NCI-H2227 (cell line): ENCODE results near the gene PSME3IP1.
"Not testable (repeated sequence)": the region's sequence is repeated elsewhere in the genome, so short reads cannot be mapped to it uniquely, and the experiment has no call there.

Source experiments
- DNase-seq: peaks from one replicate; lab custom pipeline; 2025; ENCODE audit not compliant: unreplicated experiment; lab: John Stamatoyannopoulos, UW

The PSME3IP1 gene

DNA sequence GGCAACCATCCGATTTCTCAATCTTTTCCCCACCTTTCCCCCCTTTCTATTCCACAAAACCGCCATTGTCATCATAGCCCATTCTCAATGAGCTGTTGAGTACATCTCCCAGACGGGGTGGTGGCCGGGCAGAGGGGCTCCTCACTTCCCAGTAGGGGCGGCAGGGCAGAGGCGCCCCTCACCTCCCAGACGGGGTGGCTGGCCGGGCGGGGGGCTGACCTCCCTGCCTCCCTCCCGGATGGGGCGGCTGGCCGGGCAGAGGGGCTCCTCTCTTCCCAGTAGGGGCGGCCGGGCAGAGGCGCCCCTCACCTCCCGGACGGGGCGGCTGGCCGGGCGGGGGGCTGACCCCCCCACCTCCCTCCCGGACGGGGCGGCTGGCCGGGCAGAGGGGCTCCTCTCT lies 14.5 kb upstream of the PSME3IP1 start:
- DNase-seq, result not testable (repeated sequence)

- DNase-seq, result no peak
These were observed 10.9 kb upstream of the PSME3IP1 start for GRCh38 chr16:57196753-57197152.

DNA sequence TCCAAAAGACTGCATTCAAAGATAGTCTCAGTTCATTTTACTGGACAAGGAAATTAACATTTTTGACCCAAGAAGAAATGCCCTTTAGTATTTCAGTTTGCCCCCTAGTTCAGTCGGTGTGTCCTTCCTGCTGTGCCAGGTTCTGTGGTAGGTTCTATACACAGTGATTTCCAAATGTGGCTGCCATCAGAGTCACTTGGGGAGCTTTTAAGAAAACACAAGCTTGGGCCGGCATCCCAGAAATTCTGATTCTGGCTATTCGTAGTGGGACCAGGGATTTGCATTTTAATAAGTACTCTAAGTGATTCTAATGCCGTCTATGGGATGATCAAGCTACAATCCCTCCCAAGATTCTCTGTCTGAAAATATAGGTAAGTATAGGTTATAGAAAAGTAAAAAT lies 10.4 kb upstream of the PSME3IP1 start:
- DNase-seq, result no peak

DNA sequence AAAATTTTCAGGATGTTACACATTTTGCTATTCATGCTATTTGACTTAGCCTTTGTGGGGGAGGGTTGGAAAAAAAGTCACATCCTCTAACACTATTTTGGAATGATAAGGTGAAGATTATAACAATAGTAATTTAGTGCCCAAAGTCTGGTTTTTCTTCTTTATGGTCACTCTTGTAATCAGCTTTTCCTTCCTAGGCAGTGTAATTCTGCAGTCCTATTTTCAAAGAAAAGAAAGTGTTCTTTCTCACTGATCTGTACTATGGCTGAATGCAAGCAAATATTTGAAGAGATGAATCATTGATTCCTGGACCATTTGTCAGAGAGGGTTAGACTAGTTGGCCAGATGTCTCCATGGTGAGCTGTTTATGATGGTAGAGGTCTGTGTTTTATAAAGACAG lies 8.7 kb upstream of the PSME3IP1 start:
- no peak for DNase-seq

GRCh38 chr16:57192720-57193486 lies 7.1 kb upstream of the PSME3IP1 start:
- DNase-seq, result no peak

- no peak for DNase-seq
These were observed 6.3 kb upstream of the PSME3IP1 start for GRCh38 chr16:57192146-57192545.

DNA sequence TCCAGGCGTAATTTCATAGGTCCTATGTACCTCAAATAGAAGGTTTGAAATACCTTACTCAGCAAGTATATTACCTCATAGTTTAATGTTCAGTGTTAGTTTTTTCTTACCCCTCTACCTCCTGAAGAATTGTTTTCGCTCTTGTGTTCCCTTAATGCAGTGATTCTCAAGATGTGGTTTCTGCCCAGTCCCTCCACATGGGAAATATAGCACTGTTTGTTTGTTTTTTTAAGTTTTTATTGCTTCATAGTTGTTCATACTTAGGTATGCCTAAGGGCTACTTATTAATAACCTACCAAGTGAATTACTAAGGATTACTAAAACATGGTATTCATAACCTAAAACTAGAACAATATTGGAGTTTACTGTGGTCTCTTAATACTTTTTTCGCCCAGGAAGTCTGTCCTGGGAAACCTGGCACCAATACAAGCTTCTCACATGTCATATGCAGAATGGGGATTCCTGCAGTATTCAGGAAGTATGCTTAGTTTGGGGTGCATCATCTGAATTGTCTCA lies 5.3 kb upstream of the PSME3IP1 start:
- DNase-seq, result no peak

GRCh38 chr16:57190136-57190535 lies 4.3 kb upstream of the PSME3IP1 start:
- DNase-seq, result no peak

GRCh38 chr16:57189527-57189926 lies 3.7 kb upstream of the PSME3IP1 start:
- DNase-seq, result not testable (repeated sequence)

GRCh38 chr16:57188711-57189002 lies 2.8 kb upstream of the PSME3IP1 start:
- DNase-seq, result no peak

- DNase-seq, result not testable (repeated sequence)
These were observed 2.3 kb upstream of the PSME3IP1 start for GRCh38 chr16:57187902-57188710.

DNA sequence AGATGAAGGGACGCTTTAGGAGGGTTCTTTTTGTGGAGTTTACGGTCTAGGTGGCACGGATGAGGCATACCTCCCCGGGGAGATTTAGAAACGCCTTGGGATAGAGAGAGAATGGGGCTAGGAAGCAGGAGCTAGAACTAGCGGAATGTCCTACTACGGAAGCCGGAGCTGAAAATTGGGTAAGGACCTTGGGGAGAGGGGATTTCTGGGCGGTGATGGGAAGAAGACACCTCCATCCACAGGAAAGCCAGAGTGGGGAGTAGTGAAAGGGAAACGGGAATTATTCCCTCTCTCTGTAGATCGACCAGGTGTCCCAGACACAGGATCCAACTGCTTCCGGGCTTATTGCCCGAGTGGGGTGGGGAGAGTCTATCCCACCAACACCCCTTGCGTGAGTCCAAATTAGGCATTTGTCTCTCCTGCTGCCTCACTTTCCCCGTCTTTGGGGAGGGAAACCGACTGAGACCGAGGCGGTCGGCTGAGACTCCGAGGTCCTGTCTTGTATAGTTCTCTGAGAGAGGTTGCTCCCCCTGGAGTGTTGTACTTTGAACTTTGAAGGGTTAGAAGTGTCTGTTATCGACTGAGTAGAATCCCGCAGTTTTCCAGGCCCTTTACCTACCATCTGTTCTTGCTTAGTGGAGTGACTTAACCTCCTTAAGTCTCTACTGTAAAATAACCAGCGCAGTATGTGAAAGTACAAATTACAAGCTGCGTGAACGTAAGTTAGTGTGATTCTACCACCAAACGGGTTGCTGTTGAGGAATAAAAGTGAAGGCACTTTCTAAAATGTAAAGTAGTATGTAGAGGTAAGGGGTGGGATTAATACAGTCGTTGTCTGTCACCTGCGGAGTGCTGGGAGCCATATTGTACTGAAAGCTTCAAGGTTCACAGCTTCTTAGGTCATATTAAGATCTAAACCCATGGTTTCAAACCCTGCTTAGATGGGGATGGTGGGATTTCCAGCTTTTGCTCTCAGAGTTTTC lies 1.3 kb upstream of the PSME3IP1 start:
- DNase-seq, result peak; percentile 15

GRCh38 chr16:57185446-57185944 lies 344 bp downstream of the PSME3IP1 start:
- peak; percentile 46 for DNase-seq

DNA sequence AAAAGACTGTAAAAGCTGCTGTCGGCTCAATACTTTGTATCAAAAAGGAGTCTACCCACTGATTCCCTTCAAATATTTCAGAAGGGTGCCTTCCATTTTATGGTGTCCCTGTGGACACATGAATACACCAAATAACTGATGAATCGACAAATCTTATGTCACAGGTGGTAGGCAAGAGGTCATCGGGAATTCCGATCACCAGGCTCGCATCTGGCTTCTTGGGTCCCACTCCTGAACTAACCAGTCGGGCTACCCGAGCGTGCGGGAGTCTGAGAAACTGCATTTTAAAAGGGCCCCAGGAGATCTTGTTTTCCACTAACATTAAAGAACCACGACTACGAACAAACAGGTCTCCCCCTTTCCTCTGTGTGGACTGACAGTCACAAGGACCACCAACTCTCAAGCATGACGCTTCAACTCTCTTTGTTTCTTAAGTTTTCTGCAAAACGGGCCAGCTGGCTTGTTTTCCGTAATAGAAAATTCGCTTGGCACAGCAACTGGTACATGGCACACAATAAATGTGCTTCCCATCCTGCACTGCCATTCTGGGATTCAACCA lies 873 bp downstream of the PSME3IP1 start:
- no peak for DNase-seq

DNA sequence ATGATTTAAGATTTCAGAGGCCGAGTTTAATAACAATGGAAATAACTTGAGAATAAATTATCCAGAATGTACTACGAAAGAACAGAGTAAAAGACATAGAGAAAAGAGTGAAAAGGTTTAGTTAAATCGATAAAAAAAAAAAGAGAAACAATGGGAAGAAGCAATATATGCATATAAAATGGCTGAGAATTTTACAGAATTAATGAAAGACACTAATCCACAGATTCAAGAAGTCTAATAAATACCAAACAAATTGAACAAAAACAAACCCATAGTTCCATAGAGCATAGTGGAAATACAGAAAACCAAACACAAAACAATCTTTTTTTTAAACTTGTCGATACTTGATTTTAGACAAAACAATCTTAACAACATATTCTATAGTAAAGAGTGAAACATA lies 1.7 kb downstream of the PSME3IP1 start:
- DNase-seq, result no peak

DNA sequence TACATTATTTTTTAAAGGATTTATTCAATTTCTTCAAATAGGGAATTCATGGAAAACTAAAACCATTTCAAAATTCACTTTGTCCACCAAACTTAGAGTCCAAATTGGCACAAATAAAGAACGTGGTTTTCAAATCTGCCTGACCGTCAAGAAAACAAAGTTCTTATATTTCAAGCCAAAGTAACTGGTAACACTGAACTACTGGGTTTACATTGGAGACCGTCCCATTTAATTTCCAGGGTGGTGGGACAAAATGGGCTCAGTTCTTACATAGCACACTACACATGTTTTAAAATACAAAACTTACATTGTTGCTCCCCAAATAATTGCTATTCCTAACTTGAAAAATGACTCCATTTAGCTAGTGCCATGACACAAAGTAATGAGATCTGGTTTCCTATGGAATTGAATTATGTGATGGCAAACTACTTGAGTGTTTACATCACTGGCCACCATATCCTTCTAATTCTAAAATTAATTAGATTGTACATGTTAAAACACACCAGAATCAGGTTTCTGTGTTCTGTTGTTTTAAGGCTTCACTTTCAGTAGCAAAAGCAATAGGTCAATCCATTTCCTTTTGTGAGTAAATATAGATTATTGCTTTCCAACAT lies 6.5 kb downstream of the PSME3IP1 start:
- DNase-seq, result no peak

GRCh38 chr16:57178793-57179212 lies 7.0 kb downstream of the PSME3IP1 start:
- no peak for DNase-seq

DNA sequence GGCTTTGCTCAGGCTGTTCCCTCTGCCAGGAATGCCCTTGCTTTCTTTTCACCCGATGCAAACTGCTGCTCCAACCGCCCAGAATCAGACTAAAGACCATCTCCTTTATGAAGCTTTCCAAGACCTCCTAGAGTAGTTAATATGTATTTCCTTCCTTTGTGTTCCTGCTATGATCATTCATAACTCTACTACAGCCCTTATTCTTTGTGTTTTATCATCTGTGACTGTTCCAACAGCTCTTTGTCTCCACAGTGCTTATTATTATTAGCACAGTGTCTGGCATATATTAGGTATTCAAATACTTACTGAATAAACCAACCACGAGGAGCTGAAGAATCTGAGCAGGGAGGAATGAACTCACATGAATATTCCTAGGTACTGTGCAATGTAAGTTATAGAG lies 7.6 kb downstream of the PSME3IP1 start:
- DNase-seq, result no peak

DNA sequence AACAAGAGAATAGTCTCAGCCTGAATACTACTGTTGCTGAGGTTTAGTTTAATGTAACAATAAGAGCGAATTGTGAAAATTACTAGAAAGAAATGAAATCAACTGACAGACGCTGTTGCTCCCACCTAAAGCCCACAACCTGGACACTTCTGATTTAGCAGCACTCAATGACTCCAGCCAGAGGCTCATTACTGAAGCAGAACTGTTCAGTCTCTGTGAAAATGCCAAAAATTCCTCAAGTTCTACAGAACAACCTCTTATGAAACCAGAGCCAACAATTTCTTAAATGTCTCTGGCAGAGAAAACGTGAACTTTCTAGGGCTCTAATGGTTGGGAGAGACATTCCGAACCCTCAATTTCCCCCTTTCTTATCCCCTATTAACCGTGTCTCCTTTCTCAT lies 9.9 kb downstream of the PSME3IP1 start:
- no peak for DNase-seq

GRCh38 chr16:57172721-57173290 lies 13.0 kb downstream of the PSME3IP1 start:
- no peak for DNase-seq
